Astrocyte of the spinal cord (primary cell): ENCODE measurements around the gene FBXW8.

Source experiments
- DNase-seq: peaks from one replicate; pipeline ENCODE4 v3.0.0; 2011; ENCODE audit warnings: low read depth, low spot score
- H3K4me3 ChIP-seq: 2 replicates; pipeline ENCODE4 v1.5.1; 2011; ENCODE audit warnings: low read depth, mild to moderate bottlenecking, low read length, moderate library complexity
- CTCF ChIP-seq: IDR thresholded peaks from 2 replicates; pipeline ENCODE4 v1.5.1; 2012; ENCODE audit warnings: low read depth, mild to moderate bottlenecking, low read length, inconsistent platforms
- in situ Hi-C: cut with HindIII; loops from 2 replicates; pipeline ENCODE4 v1.10.0; 2017; ENCODE audit warnings: low sequenced_read_pairs

Gene FBXW8

GRCh38 chr12:117018685-117019084, 107.9 kb downstream of the FBXW8 start:
- no peak for TF ChIP-seq CTCF
- no peak overlapping the region for H3K4me3 ChIP-seq
- no peak for DNase-seq
- in situ Hi-C loops, result no loop called here

GRCh38 chr12:117019866-117020265, 109.1 kb downstream of the FBXW8 start:
- no peak for DNase-seq
- TF ChIP-seq CTCF, result no peak
- H3K4me3 ChIP-seq, result no peak overlapping the region
- in situ Hi-C loops, result no loop called here

GRCh38 chr12:117020536-117021220, 109.9 kb downstream of the FBXW8 start:
- DNase-seq, result no peak
- no peak overlapping the region for H3K4me3 ChIP-seq
- in situ Hi-C loops, result no loop called here
- TF ChIP-seq CTCF, result no peak

GRCh38 chr12:117022465-117022864, 111.7 kb downstream of the FBXW8 start:
- H3K4me3 ChIP-seq, result no peak overlapping the region
- in situ Hi-C loops, result no loop called here
- no peak for DNase-seq
- no peak for TF ChIP-seq CTCF

GRCh38 chr12:117023998-117024960, 113.5 kb downstream of the FBXW8 start:
- in situ Hi-C loops, result no loop called here
- no peak for DNase-seq
- no peak overlapping the region for H3K4me3 ChIP-seq
- TF ChIP-seq CTCF, result no peak

GRCh38 chr12:117024961-117025480, 114.3 kb downstream of the FBXW8 start:
- no peak for TF ChIP-seq CTCF
- no peak overlapping the region for H3K4me3 ChIP-seq
- in situ Hi-C loops, result no loop called here
- DNase-seq, result no peak
